ENCODE results near the gene ITIH4.

ITIH4 gene

GRCh38 chr3:52847726-52848125 lies 17.3 kb upstream of the ITIH4 start:
- DNase-seq, result no peak

DNA sequence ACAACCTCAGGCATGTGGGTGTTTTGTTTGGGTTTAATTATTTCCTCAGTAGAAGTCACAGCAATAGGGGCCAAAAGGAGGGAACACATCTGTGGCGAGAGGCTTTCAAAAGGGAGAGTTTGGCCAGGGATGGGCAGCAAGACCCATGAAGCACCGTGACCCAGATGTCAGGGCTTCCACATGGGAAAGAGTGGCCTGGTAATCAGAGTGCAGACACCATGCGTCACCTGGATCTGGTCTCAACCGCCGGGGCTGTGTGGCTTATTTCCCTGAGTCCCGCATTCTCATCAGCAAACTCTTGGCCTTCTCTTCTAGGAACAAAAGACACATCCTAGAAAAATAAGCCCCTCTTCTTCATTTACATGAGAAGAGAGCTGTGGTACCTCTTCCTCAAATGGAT lies 16.8 kb upstream of the ITIH4 start:
- no peak for DNase-seq

- no peak for DNase-seq
Measured at GRCh38 chr3:52846432-52846965, 16.0 kb upstream of the ITIH4 start.

DNA sequence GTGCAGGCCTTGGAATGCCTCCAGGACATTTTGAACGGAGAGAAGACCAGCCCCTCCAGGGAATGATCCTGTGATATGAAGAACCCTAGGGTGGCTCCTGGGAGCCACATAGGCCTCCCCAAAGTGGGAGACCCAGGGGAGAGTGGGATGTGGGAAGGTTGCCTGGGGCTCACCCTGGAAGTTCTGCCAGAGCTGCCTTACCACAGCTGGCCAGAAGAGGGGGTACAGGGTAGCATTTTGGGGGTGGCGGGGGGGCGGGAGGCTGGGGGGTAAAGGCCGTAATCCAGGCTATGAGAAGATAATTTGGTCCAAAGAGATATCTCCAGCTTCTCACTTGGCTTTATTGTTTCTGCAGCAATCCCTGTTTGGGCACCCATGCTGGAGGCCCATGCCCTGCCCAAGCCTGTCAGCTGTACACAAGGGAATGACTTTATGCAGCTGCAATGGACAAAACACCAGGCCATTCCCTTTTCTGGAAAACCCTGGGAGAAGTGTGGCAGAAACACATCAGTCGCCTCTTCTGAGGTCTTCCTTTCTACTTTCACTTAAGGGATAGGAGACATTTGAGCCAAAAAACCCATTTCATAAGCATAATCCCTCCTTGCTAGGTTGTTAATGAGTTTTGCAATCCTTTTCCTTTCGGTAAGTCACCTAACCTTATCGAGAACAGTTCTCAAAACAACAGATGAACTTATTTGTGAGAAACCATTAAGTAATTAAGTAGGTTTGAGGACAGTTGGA lies 15.4 kb upstream of the ITIH4 start:
- DNase-seq, result no peak

GRCh38 chr3:52845157-52845556 lies 14.7 kb upstream of the ITIH4 start:
- no peak for DNase-seq

DNA sequence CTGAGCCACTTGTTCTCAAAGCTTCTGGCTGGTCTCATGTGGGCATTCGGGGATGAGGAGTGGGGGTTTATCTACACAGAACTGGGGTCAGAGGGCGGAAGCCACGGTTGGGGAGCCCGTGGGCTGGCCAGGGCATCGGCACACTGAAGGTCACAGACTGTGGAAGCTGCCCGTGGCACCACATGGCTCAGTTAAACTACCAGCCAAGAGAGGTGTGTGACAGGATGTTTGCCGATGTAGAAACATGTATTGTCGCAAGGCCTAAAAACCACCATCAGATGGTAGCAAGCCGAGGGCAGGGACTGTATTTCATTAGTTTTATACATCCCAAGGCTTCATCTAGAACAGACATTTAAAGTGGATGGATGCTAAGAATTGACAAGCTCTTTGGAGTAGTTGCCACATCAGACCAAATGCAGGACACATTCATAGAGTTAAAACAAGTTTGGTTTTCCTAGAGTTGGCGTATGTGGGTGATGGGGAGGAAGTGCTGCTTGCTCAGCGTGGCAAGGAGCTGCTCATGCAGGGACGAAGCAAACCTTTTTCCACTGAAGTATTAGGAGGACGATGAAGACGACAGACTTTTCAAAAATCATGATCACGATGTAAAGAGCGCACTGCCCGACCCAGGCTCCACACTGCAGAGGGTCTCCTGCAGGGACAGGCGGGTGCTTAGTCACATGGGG lies 14.0 kb upstream of the ITIH4 start:
- DNase-seq, result no peak

DNA sequence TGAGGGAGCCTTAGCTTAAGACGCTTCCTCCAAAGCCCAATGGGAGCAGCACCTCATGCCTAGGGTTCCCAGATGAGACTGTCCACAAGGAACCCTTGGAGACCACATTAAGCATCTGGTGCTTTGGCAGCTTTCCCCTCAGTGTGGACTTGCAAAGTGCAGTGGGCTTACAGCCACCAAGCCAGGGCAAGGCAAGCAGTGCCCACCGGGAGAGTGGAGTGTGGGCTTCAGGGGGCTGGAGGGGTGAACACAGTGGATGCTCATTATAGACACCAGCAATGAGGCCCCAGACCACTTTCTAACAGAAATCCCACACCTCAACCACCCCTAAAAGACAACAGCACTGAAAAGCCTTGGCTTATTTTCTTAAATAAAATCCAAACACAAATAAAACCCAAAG lies 13.4 kb upstream of the ITIH4 start:
- no peak for DNase-seq

DNA sequence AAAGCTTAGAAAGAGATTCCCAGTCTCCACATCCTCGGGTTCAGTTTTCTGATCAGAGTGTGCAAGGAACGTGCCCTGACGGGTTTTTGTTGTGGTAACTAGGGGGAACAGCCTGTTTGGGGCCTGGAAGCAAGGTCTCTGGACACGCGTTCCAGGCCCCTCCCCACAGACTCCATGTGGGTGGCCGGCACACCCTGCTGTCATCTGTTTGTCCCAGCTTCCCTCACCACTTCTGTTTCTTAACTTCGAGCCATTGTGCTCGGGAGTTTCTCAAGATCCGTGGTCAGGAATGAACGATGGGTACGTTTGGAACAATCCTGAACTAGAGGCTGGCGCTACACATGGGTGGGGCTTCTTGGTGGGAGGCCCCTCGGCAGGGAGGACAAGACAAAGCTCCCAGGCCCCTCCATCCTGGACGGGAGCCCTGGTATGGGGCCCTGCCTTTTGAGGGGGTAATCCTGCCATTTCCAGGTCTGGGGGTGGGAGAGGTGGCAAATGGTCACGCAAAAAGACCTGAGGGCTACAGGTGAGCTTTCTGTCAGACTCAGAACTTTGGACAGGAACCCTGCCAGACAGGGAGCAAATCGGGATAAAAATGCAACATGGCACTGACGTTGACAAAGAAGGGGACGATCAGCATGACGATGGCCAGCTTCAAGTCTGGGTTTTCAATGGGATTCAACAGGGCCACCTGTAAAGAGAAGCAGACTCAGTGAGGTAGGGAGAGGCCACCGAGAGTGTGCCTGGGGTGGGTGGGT lies 12.8 kb upstream of the ITIH4 start:
- DNase-seq, result no peak

DNA sequence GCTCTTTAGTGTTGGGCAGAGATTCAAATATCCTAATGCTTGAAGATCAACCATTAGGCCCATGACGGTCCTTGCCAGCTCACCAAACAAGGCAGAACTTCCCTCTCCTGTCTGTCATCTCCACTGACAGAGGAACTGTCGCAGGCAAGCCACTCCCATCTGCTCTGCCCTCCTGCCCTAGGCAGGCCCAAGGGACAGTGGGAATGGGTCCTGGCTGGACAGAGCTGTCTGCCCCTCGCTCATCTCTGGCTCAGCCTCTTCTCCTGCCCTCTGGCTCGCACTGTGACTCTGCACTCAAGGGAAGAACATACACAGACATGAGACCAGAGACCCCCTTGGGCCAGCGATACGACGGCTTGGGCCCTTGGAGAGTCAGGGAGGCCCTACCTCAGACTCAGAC lies 12.0 kb upstream of the ITIH4 start:
- DNase-seq, result no peak

- DNase-seq, result no peak
Measured at GRCh38 chr3:52841981-52842340, 11.5 kb upstream of the ITIH4 start.

GRCh38 chr3:52841211-52841980 lies 10.9 kb upstream of the ITIH4 start:
- DNase-seq, result no peak

- no peak for DNase-seq
Measured at GRCh38 chr3:52839892-52840545, 9.5 kb upstream of the ITIH4 start.

DNA sequence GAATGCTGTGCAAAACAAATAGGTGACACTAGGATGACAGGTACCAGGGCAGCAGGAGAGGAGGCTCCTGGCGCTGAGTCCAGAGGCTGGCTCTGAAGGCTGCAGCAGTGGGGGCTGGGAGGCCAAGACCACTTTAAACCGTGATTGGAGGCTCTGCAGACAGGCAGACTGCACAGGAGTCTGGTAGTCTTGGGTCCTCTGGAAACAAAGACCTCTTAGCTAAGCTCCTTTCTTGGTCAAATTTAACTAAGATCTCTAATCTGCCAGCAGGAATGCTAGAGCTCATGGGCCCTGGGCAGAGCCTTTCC lies 8.8 kb upstream of the ITIH4 start:
- DNase-seq, result no peak

DNA sequence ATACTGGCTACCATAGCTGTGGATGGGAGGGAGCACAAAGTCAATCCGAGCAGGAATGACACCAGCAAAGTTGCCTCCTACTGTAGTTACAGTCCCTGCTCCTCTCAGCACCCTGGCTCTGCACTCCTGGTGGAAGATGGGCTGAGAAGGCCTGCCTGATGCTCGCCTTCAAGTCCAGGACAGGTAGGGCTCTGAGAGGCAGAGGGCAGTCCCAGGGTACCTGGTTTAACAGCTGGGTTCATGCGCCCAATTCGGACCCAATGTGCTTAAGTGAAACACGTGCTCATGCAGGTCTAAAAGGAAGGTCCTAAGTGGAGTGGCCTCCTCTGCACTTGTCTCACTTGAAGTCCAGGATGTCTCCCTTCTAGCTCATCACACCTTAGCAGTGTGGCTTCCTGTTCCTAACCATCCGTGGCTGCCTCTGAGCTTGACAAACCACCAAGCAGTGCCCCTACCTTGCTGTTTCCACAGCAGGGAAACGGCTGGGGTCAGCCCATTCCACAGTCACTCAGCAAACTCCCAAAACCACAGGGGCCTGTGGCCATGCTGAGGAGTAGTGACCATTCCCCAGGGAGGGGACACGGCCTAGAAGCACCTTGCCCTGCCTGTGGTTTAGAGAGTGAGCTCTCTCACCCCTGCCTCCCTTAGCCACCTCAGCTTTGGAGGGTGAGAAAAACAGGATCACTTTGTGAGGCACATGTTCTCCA lies 8.2 kb upstream of the ITIH4 start:
- DNase-seq, result no peak

DNA sequence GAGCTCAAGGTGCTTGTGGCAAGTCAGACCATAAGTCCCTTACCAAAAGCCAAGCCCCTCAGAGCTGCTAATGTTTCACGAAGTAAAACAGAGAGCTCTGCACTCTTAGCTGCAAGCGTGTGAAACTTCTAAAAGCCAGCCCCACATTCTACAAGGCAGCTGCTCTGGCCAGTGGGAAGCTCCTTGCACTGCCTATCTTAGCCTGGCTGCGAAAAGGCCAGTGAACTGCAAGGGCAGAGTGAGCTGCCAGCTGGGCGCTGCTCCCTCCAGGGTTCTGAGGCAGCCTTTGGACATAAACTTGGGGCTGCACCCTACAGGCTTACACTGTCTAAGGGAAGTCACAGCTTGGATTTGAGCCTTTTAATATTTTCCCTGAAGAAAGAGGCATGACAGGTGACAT lies 6.5 kb upstream of the ITIH4 start:
- no peak for DNase-seq

DNA sequence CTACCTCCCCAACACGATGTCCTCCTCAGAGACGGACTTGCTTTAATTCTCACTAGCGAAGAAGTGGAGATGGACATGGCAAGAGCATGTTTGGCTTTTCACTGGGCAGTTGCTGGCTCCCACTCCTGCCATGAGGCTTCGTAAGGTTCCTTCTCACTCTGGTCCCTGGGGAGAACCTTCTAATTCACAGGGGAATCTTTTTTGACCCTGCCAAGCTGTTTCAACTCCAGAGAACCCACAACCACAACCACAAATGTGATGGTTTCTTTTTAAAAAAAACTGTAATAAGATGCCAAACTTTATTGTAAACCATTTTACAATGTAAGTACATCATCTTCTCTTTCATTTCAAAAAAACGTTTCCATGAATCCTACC lies 6.0 kb upstream of the ITIH4 start:
- no peak for DNase-seq

DNA sequence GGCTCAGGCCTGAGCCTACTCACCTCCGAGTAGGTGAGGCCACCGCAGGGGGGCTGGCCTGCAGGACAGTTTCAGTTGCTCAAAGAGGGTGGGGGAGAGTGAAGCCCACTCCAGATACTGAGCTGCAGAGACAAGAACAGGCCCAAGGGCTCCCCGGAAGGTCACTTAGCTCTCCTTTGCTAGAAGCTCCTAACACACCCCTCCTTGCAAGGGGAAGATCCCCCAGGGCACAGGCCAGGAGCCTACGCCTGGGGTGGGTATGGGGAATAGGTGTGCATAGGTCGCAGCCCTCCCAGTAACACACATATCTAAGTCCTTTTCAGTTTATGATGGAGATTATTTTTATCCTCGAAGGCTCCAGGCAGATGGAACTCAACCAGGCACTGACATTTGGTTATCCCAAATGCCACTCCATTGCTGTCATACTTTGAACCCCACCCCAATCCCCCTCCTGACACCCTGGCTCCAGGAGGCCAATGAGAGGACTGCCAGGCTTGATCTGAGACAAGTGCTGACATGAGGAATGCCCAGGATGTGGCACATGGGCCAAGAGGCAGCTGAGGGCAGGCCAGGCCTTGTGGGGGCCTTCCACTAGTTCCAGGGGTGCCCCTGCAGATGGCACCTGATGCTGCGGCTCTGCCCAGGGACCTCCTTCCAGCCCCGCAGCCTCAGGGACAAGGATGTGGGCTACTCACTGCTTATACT lies 5.4 kb upstream of the ITIH4 start:
- DNase-seq, result no peak

DNA sequence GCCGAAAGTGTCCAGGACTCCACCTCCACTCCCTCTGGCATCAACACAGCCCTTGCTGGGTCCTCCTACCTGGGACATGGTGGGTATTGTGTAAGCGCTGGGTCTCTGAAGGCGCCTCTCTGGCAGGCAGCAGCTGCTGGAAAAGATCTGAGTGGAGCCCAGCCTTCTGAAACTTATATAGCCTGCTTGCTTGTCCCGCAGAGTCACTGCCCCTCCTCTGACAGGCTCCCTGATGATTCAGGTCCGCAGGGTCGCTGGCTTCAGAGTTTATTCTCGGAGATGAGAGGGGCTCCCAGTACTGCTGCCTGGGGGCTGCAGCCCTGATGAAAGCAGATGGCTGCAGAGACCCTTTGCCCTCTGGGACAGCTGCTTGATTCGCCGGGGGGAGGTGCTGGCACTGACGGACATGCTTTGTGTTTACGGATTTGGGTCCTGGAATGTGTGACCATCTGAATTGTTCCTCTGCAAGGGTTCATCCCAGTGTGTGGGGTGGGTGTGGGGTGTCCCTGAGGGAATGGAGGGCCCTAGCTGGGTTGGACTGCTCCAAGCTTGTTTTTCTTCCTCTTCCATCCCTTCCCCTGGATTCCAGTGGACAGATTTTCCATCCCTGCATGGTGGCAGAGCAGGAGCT lies 4.5 kb upstream of the ITIH4 start, which contains the start of gene MUSTN1:
MUSTN1 (minus strand) TSS at position 149 of the 631 bp plus-strand sequence; CDS start at position 78, 71 bp downstream.
- no peak for DNase-seq

GRCh38 chr3:52833202-52833601 lies 2.7 kb upstream of the ITIH4 start:
- no peak for DNase-seq

DNA sequence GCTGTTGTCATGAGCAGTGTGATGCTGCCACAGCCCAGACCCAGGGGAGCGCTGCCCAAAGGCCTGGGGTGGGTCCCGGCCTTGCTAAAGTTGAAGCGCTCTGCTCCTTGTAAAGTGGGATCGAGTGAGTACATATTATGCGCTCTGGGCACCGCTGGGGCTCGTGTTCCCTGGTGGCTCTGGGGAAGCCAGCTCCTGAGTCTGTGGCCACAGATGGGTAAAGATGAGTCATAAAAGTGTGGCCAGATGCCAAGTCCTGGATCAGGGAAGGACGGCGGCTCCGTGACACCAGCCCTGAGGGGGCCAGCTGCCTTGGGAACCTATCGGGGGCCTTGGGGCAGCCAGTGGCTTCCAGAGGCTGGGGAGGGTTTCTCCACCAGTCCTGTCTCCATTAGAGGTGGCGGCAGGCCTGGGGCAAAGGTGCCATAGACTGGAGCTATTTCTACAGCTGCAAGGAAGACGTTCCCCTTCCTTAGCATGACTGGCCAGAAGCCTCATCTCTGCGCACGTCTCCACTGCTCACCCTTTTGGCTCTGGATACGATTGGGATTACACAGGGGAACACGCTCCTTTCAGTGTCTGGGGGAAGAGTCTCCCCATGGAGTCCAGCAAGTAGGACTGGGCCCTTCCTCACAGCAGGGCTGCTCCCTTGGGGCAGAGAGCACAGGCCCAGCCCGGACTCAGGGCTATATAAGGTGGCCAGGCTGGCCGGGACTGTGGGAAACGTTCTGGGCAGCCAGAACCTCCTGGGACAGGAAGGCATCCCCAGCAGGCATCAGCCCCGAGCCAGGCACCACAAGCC lies 1.2 kb upstream of the ITIH4 start:
- no peak for DNase-seq
